Activated gamma-delta T cell (primary cell): ENCODE data around the gene POGLUT3.

Experiments used
- DNase-seq: peaks from one replicate; lab custom pipeline; 2025; lab: John Stamatoyannopoulos, UW
- total RNA-seq, 2 donors: gene quantifications; one replicate each; lab custom pipeline; 2026; lab: John Stamatoyannopoulos, UW

POGLUT3 gene, protein sequence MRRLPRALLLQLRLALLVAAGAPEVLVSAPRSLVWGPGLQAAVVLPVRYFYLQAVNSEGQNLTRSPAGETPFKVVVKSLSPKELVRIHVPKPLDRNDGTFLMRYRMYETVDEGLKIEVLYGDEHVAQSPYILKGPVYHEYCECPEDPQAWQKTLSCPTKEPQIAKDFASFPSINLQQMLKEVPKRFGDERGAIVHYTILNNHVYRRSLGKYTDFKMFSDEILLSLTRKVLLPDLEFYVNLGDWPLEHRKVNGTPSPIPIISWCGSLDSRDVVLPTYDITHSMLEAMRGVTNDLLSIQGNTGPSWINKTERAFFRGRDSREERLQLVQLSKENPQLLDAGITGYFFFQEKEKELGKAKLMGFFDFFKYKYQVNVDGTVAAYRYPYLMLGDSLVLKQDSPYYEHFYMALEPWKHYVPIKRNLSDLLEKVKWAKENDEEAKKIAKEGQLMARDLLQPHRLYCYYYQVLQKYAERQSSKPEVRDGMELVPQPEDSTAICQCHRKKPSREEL
- total RNA-seq: 15.3 to 23.9 reads per million in 2 donors

DNA sequence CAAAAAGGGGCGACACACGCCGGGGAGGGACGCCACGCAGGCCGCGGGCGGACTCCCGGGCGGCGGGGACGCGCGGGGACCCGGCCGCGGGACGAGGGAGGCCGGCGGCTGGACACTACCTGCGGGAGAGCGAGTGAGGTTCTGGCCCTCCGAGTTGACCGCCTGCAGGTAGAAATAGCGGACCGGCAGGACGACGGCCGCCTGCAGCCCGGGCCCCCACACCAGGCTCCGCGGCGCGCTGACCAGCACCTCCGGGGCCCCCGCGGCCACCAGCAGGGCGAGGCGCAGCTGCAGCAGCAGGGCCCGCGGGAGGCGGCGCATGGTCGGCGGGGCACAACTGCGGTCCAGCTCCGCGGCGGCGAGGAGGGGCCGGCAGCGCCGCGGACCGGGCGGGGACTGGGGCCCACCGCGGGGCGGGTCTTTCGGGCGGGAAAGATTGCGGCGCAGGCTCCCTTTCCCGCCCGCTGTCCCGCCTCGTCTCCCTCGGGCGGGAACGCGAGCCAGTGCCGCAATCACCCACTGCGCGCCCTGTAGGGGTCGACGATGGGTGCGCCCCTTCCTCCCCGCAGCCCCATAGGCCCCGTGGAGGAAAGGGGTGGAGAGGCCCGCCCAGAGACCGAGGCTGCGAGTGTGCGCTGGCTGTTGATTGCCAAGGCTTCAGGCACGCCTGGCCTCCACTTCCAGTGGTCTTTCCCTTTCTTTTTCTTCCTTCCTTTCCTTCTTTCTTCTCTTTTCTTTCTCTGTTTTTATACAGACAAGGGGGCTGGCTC is at the start of gene POGLUT3:
TSS of gene POGLUT3 (minus strand) at position 339 of the 770 bp plus-strand sequence. CDS start at position 321, 18 bp downstream.
- DNase-seq: peak; percentile 39

- DNase-seq: no peak
Measured at GRCh38 chr11:108545909-108546501, 47.8 kb upstream of the POGLUT3 start.

DNA sequence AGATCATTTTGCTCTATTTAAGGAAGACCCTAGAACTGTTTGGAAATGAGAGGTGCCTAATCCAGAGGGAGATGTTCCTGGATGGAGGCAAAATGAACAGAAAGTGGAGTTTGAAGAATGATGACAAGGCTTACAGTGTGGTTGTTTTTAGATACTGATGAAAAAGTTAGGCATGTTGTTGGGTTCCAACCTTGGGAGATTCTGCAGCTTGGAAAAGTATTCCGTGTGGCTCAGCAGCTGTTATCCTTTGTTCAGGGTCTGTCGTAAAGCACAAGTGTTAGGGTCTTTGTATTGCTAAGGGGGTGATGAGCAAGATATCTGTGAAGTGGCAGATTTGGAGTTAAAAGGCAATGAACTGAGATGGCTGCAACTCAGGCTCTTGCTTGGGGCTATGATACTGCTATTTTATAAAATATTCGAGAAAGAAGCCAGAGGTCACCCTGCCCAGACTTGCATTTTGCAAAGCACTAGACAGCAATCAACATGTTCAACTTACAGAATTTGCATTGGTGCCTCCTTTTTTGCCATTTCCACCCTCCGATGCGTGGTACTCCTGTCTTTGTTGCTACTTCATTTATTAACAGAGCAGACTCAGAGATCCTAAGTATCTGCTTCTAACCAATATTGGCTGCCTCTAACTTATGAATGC is 45.3 kb upstream of the POGLUT3 start:
- no peak for DNase-seq

- no peak for DNase-seq
Measured at GRCh38 chr11:108541531-108541930, 43.3 kb upstream of the POGLUT3 start.

GRCh38 chr11:108538502-108538901 is 40.3 kb upstream of the POGLUT3 start:
- no peak for DNase-seq

- DNase-seq: no peak
Measured at GRCh38 chr11:108538022-108538424, 39.8 kb upstream of the POGLUT3 start.

- DNase-seq: no peak
Measured at GRCh38 chr11:108536783-108537182, 38.6 kb upstream of the POGLUT3 start.

- DNase-seq: no peak
Measured at GRCh38 chr11:108535384-108535955, 37.3 kb upstream of the POGLUT3 start.

GRCh38 chr11:108534274-108534882 is 36.2 kb upstream of the POGLUT3 start:
- no peak for DNase-seq

- no peak for DNase-seq
Measured at GRCh38 chr11:108530426-108530825, 32.2 kb upstream of the POGLUT3 start.

GRCh38 chr11:108527382-108527781 is 29.2 kb upstream of the POGLUT3 start:
- no peak for DNase-seq

GRCh38 chr11:108525161-108525560 is 27.0 kb upstream of the POGLUT3 start:
- DNase-seq: no peak

- no peak for DNase-seq
Measured at GRCh38 chr11:108524422-108524821, 26.2 kb upstream of the POGLUT3 start.

DNA sequence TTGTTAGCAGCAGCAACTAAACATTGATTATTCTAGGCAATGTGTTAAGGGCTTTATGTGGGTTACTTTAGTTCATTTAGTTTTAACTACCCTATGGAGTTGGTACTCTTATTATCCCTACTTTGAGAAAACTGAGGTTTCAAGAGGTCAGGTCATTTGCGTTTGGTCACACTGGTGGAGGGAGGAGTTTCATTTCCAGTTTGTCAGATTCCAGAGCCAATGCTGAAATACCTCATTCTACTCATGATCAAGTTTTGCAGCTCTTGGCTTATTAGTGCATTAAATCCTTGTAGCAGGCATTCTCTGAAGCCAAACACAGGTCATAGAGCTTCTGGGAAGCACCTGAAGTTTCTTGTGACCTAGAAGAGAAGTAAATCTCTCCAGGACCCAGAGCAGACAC is 24.1 kb upstream of the POGLUT3 start:
- DNase-seq: no peak

GRCh38 chr11:108518581-108518980 is 20.4 kb upstream of the POGLUT3 start:
- no peak for DNase-seq

- no peak for DNase-seq
Measured at GRCh38 chr11:108516125-108516524, 17.9 kb upstream of the POGLUT3 start.

GRCh38 chr11:108512708-108513107 is 14.5 kb upstream of the POGLUT3 start:
- DNase-seq: no peak

GRCh38 chr11:108511851-108512474 is 13.8 kb upstream of the POGLUT3 start:
- no peak for DNase-seq

DNA sequence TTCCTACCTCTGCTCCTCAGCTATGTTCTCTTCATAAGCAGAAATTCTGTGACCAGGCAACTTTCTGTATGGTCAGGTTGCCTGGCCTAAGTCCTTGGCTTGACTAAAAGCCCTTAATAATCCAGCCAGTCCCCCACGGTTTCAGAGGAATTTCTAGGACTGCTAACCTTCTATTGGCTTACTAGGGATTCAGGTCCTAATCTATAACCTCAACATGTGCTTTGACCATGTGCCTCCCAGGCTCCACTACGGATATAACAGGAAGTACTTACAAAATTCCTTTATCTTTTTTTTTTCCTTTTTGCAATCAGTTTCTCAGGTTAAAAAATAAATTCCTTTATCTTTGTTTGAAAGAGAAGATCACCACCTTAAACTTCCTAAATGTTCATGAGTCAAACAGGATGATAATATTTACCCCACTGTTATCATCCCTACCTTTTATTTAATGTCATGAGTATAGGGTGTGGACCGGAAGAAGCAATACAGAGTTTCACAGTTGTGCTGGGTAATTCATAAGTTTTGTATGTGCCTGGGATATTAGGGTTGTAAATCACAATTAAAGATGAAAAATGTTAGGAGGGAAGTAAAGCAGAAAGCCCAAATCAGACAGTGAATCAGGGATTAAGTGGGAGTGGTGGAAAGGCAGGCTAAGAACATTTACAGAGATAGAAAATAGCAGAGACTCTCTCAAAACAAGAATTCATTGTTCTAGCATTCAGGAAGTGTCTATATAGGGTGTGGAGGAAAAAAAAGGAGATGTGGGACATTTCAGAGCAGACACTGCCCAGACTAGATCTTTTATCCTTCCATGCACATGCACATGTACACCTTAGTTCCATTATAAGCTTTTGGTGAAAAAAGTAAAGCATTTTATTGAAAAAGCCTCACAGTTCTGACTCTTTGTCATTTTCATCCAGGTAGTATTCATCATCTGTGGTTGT is 10.7 kb upstream of the POGLUT3 start:
- DNase-seq: no peak
